LNCaP clone FGC (cell line): ENCODE results near the gene FUBP1.

Experiments used
- DNase-seq: peaks from one replicate; pipeline ENCODE4 v3.0.0-alpha.2; 2011; ENCODE audit warnings: low read depth
- H3K4me3 ChIP-seq: 2 replicates; pipeline ENCODE4 v1.5.1; 2011; ENCODE audit warnings: mild to moderate bottlenecking, low read depth, low read length, control low read depth
- CTCF ChIP-seq: IDR thresholded peaks from 2 replicates; pipeline ENCODE4 v1.5.1; 2012; ENCODE audit warnings: mild to moderate bottlenecking; ENCODE audit not compliant: control insufficient read depth, insufficient read depth; ENCODE audit errors: extremely low read depth

Gene FUBP1

DNA sequence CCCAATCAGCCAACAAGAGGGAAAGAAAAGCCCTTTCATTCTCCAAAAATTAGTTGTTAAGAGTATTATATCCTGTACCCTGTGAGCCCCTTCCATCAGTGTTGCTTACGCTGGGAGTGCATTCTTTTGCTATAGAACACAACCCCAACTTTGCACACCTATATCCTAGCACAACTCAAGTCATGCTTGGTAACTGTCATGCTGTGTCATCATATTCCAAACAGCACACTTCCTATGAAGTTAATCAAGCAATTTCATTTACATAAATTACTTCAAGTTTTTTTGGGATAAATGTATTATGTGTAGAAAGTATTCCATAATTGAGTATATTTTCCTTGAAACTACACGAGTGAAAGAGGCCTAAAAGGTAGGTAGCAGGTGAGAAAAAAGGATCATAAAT, 20.0 kb downstream of the FUBP1 start:
- H3K4me3 ChIP-seq = no peak overlapping the region
- DNase-seq = no peak
- TF ChIP-seq CTCF = no peak

DNA sequence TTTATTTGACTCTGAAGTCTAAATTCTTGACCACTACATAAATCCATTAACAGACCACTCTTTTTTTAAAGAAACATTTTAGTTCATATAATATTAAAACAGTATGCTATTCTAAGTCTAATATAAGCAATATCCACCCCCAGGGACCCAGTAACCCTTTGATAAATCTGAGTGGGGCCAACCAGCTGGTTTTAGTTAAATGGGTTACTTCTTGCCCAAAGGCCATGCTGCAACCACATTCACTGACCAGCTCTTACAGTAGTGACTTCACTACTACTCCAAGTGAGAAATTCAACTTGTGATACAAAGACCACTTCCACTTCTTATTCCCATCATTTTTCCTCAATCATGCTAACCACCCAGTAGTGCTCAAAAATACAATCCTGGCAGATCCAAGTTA, 20.5 kb downstream of the FUBP1 start:
- no peak for DNase-seq
- no peak for TF ChIP-seq CTCF

DNA sequence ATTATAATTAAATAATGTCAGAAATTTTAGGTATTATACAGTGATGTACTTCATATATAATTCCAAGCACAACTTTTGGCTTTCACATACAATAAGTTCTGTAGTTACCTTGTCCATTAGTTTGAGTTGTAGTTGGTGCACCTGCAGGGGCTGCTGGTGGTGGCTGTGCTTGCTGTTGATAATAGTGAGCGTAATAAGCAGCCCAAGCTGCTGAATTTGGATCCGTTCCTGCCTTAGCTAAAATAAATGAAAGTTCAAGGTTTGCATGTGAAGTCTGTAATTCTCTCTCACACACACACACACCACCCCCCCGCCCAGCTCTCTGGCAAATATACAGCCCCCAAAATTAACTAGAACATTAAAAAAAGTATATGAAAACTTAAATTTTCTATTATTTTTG, 22.4 kb downstream of the FUBP1 start:
- TF ChIP-seq CTCF = no peak
- H3K4me3 ChIP-seq = no peak overlapping the region
- DNase-seq = no peak

More for the DNA sequence above, 20.5 kb downstream of the FUBP1 start:
- H3K4me3 ChIP-seq = no peak overlapping the region

DNA sequence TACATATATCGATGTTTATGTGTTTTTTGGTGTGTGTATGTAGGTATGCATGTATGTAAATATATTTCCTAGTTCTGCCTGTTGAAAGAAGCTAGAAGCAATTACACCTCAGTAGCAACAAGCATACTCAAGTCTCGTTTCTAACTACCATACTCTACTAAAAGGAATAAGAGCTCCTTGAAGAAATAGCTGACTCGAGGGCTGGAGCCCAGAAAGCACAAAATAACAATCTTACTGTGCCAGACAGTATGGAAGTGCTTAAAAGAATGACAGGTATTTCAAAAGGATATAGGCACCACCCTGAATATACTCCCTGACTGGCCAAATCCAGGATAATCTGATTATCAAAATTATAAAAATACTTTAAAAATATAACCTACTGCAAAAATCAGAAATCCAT, 23.2 kb downstream of the FUBP1 start:
- H3K4me3 ChIP-seq = no peak overlapping the region
- TF ChIP-seq CTCF = no peak
- no peak for DNase-seq

DNA sequence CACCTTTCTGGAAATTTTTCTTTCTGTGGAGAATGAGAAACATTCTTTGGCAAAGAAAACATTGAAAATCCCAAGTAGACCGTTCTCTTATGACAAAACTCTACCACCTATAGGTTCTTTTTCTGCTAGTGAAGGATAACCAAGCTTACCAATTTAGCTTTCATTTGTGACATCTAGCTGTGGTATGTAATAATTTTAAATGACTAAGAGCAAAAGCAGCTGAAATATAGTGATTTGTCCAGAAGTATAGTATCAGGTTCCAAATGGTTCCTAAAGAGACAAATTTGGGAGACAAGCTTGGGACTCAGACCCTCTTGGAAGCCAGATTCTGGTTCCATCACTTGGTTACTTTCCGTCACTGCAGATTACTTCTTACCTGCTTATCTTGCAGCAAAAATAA, 24.4 kb downstream of the FUBP1 start:
- H3K4me3 ChIP-seq = no peak overlapping the region
- DNase-seq = no peak

DNA sequence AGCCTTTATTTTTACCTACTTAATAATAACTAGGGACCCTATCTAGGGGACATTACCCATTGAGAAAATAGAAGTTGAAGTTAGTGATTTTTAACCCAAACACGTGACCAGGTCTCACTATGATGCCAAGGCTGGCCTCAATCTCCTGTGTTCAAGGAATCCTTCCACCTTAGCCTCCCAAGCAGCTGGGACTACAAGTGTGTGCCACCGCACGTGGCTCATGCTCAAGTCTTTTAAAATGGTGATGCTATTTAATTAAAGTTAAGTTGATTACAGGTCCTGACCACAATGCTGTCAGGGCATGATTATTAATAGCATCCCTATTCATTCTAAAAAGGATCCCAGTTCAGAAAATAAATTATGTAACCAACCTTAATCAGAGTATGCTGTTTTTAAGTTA, 25.0 kb downstream of the FUBP1 start:
- no peak for TF ChIP-seq CTCF
- DNase-seq = no peak
- no peak overlapping the region for H3K4me3 ChIP-seq

More for the DNA sequence above, 24.4 kb downstream of the FUBP1 start:
- TF ChIP-seq CTCF = no peak

- no peak overlapping the region for H3K4me3 ChIP-seq
- no peak for TF ChIP-seq CTCF
Observed at GRCh38 chr1:77951328-77951727, 27.5 kb downstream of the FUBP1 start.

More at GRCh38 chr1:77951328-77951727, 27.5 kb downstream of the FUBP1 start:
- no peak for DNase-seq
